GM19463 (cell line): Measurements from ENCODE around the gene MCCD1.

Source experiments
- ATAC-seq: cut with Tn5 transposase; IDR thresholded peaks from one replicate; pipeline ENCODE4 v1.9.1; 2021; ENCODE audit warnings: mild to moderate bottlenecking, moderate library complexity; ENCODE audit not compliant: unreplicated experiment

The MCCD1 gene

GRCh38 chr6:31510007-31510406, 18.8 kb upstream of the MCCD1 start:
- ATAC-seq, result no peak

- no peak for ATAC-seq
Measured at GRCh38 chr6:31513456-31514165, 15.2 kb upstream of the MCCD1 start.

GRCh38 chr6:31521835-31522234, 6.9 kb upstream of the MCCD1 start:
- ATAC-seq, result no peak

- no peak for ATAC-seq
Measured at GRCh38 chr6:31525553-31525931, 3.2 kb upstream of the MCCD1 start.

- ATAC-seq, result no peak
Measured at GRCh38 chr6:31525932-31526591, 2.7 kb upstream of the MCCD1 start.

- ATAC-seq, result no peak
Measured at GRCh38 chr6:31528307-31528777, 420 bp upstream of the MCCD1 start.

GRCh38 chr6:31529329-31530150, 778 bp downstream of the MCCD1 start:
- ATAC-seq, result no peak

- no peak for ATAC-seq
Measured at GRCh38 chr6:31530659-31531058, 1.9 kb downstream of the MCCD1 start.

GRCh38 chr6:31531162-31531561, 2.4 kb downstream of the MCCD1 start:
- ATAC-seq, result no peak

- no peak for ATAC-seq
Measured at GRCh38 chr6:31531771-31532643, 3.2 kb downstream of the MCCD1 start.

GRCh38 chr6:31532644-31533454, 4.1 kb downstream of the MCCD1 start:
- ATAC-seq, result no peak

GRCh38 chr6:31533455-31533841, 4.7 kb downstream of the MCCD1 start:
- ATAC-seq, result no peak

- no peak for ATAC-seq
Measured at GRCh38 chr6:31534011-31534410, 5.2 kb downstream of the MCCD1 start.

- ATAC-seq, result no peak
Measured at GRCh38 chr6:31534521-31535040, 5.8 kb downstream of the MCCD1 start.

GRCh38 chr6:31535538-31536324, 7.0 kb downstream of the MCCD1 start:
- no peak for ATAC-seq

- ATAC-seq, result no peak
Measured at GRCh38 chr6:31538805-31539400, 10.1 kb downstream of the MCCD1 start.

GRCh38 chr6:31540640-31541039, 11.9 kb downstream of the MCCD1 start:
- ATAC-seq, result no peak

- no peak for ATAC-seq
Measured at GRCh38 chr6:31541059-31541657, 12.4 kb downstream of the MCCD1 start.
